ENCODE measurements around the gene TRIM38. TPM values are rescaled to one million over a fixed set of nuclear protein-coding genes. Genes with fewer than 3 reads are reported as not detected.
A peak's percentile ranks its signal among the peaks of the same experiment; 100 is the strongest.

The TRIM38 gene
- total and polyA plus RNA-seq, 3 experiments from 2014 or later, result 10.1 to 11.2 (median 10.8) TPM

GRCh38 chr6:25980935-25981334 is 18.3 kb downstream of the TRIM38 start:
- Histone ChIP-seq H3K27me3 (ENCODE audit: insufficient read depth, low read length, poor library complexity, severe bottlenecking) (no peaks in the 10 kb centered on the region), H3K36me3 (ENCODE audit: insufficient read depth, low read length) (peaks cover 43% of the 10 kb centered on the region), H3K9me3 (ENCODE audit: low read length) (no peaks in the 10 kb centered on the region), H3K4me3 (ENCODE audit: low read length) (no peak overlapping the region), H3K4me1 (ENCODE audit: insufficient read depth, low read length) (no peaks in the 10 kb centered on the region), H3K27ac (ENCODE audit: low read depth, low read length) (no peak overlapping the region)
- H3K4me3 Mint-ChIP-seq, result no peak overlapping the region
- CTCF ChIA-PET, result interaction anchor here (2.8 to 3.3 kb wide), 2 partner anchors 12 kb away, joined by 14 read pairs; no protein-coding TSS in a partner anchor
- H3K9me3 Mint-ChIP-seq, result no peaks in the 10 kb centered on the region
- no peak for DNase-seq
- H3K36me3 Mint-ChIP-seq, result peaks cover 18 to 84% (median 33%) of the 10 kb centered on the region in 3 donors
- no peaks in the 10 kb centered on the region for H3K27me3 Mint-ChIP-seq
- H3K4me1 Mint-ChIP-seq, result peaks cover 11 to 37% (median 25%) of the 10 kb centered on the region in 3 donors
- POLR2A ChIA-PET, result no interaction called here
- H3K27ac Mint-ChIP-seq, result peak overlapping the region in 5 of 8 donors; percentile 17 to 83 (median 33)

GRCh38 chr6:25981568-25982263 is 19.1 kb downstream of the TRIM38 start:
- ChIA-PET POLR2A (no interaction called here), CTCF (interaction anchor here (1.1 to 2.8 kb wide), 3 partner anchors 11 to 115 kb away, joined by 3 to 14 read pairs (median 3); no protein-coding TSS in a partner anchor)
- peak overlapping the region in 5 of 8 donors; percentile 15 to 83 (median 53) for H3K27ac Mint-ChIP-seq
- peaks cover 10 to 30% (median 20%) of the 10 kb centered on the region in 3 donors for H3K4me1 Mint-ChIP-seq
- DNase-seq, result no peak
- no peak overlapping the region for H3K4me3 Mint-ChIP-seq
- H3K27me3 ChIP-seq (ENCODE audit: insufficient read depth, low read length, poor library complexity, severe bottlenecking), result no peaks in the 10 kb centered on the region
- peaks cover 15 to 79% (median 30%) of the 10 kb centered on the region in 3 donors for H3K36me3 Mint-ChIP-seq
- peaks cover 39% of the 10 kb centered on the region for H3K36me3 ChIP-seq (ENCODE audit: insufficient read depth, low read length)
- no peak overlapping the region for H3K27ac ChIP-seq (ENCODE audit: low read depth, low read length)
- H3K4me3 ChIP-seq (ENCODE audit: low read length), result no peak overlapping the region
- H3K4me1 ChIP-seq (ENCODE audit: insufficient read depth, low read length), result no peaks in the 10 kb centered on the region
- no peaks in the 10 kb centered on the region for H3K27me3 Mint-ChIP-seq
- no peaks in the 10 kb centered on the region for H3K9me3 ChIP-seq (ENCODE audit: low read length)
- H3K9me3 Mint-ChIP-seq, result no peaks in the 10 kb centered on the region

GRCh38 chr6:25984265-25984664 is 21.7 kb downstream of the TRIM38 start:
- Histone ChIP-seq H3K36me3 (ENCODE audit: insufficient read depth, low read length) (peaks cover 29% of the 10 kb centered on the region), H3K4me1 (ENCODE audit: insufficient read depth, low read length) (no peaks in the 10 kb centered on the region), H3K27me3 (ENCODE audit: insufficient read depth, low read length, poor library complexity, severe bottlenecking) (no peaks in the 10 kb centered on the region), H3K27ac (ENCODE audit: low read depth, low read length) (no peak overlapping the region), H3K4me3 (ENCODE audit: low read length) (no peak overlapping the region), H3K9me3 (ENCODE audit: low read length) (no peaks in the 10 kb centered on the region)
- Mint-ChIP-seq H3K36me3 (peaks cover 18 to 75% (median 30%) of the 10 kb centered on the region in 3 donors), H3K4me3 (no peak overlapping the region), H3K27me3 (no peaks in the 10 kb centered on the region), H3K27ac (peak overlapping the region in 5 of 8 donors; percentile 8 to 87 (median 37)), H3K9me3 (no peaks in the 10 kb centered on the region), H3K4me1 (peaks cover 6 to 26% (median 14%) of the 10 kb centered on the region in 3 donors)
- POLR2A ChIA-PET, result no interaction called here
- CTCF ChIA-PET, result no interaction called here
- DNase-seq, result no peak

- ChIA-PET CTCF (no interaction called here), POLR2A (no interaction called here)
- Mint-ChIP-seq H3K36me3 (peaks cover 11 to 52% (median 20%) of the 10 kb centered on the region in 3 donors), H3K4me3 (peak overlapping the region in 1 of 7 donors; percentile 5), H3K27me3 (peaks cover 0 to 3% of the 10 kb centered on the region in 2 donors), H3K9me3 (no peaks in the 10 kb centered on the region), H3K27ac (peak overlapping the region in 7 of 8 donors; percentile 7 to 76 (median 60)), H3K4me1 (peaks cover 11 to 28% (median 12%) of the 10 kb centered on the region in 3 donors)
- no peak overlapping the region for H3K27ac ChIP-seq (ENCODE audit: low read depth, low read length)
- H3K36me3 ChIP-seq (ENCODE audit: insufficient read depth, low read length), result peaks cover 9% of the 10 kb centered on the region
- H3K4me1 ChIP-seq (ENCODE audit: insufficient read depth, low read length), result no peaks in the 10 kb centered on the region
- H3K4me3 ChIP-seq (ENCODE audit: low read length), result no peak overlapping the region
- H3K27me3 ChIP-seq (ENCODE audit: insufficient read depth, low read length, poor library complexity, severe bottlenecking), result no peaks in the 10 kb centered on the region
- no peak for DNase-seq
- no peaks in the 10 kb centered on the region for H3K9me3 ChIP-seq (ENCODE audit: low read length)
Observed at GRCh38 chr6:25987845-25988244, 25.2 kb downstream of the TRIM38 start.

GRCh38 chr6:25990172-25990873 is 27.7 kb downstream of the TRIM38 start:
- peaks cover 0 to 4% of the 10 kb centered on the region in 2 donors for H3K27me3 Mint-ChIP-seq
- no peaks in the 10 kb centered on the region for H3K9me3 ChIP-seq (ENCODE audit: low read length)
- no peaks in the 10 kb centered on the region for H3K36me3 ChIP-seq (ENCODE audit: insufficient read depth, low read length)
- peak overlapping the region in 7 of 8 donors; percentile 30 to 93 (median 66) for H3K27ac Mint-ChIP-seq
- no peak overlapping the region for H3K4me3 ChIP-seq (ENCODE audit: low read length)
- no peak for DNase-seq
- peaks cover 2 to 29% (median 3%) of the 10 kb centered on the region in 3 donors for H3K36me3 Mint-ChIP-seq
- H3K9me3 Mint-ChIP-seq, result no peaks in the 10 kb centered on the region
- H3K4me3 Mint-ChIP-seq, result peak overlapping the region in 2 of 7 donors; percentile 13 to 66
- no peak overlapping the region for H3K27ac ChIP-seq (ENCODE audit: low read depth, low read length)
- no peaks in the 10 kb centered on the region for H3K4me1 ChIP-seq (ENCODE audit: insufficient read depth, low read length)
- H3K4me1 Mint-ChIP-seq, result peaks cover 16 to 38% (median 20%) of the 10 kb centered on the region in 3 donors
- CTCF ChIA-PET, result interaction anchor here (0.7 to 5.9 kb wide), 6 partner anchors 11 to 75 kb away, joined by 3 to 100 read pairs (median 4); a partner anchor contains a TSS
- POLR2A ChIA-PET, result no interaction called here
- no peaks in the 10 kb centered on the region for H3K27me3 ChIP-seq (ENCODE audit: insufficient read depth, low read length, poor library complexity, severe bottlenecking)

- ChIA-PET CTCF (interaction anchor here (1.0 to 5.9 kb wide), 29 partner anchors 9 to 204 kb away, joined by 3 to 100 read pairs (median 5); partner anchors contain the start of gene TRIM38), POLR2A (interaction anchor here (0.6 to 5.0 kb wide), 13 partner anchors 9 to 1880 kb away, joined by 3 to 53 read pairs (median 5); partner anchors contain the start of gene TRIM38)
- peaks cover 18 to 39% (median 22%) of the 10 kb centered on the region in 3 donors for H3K4me1 Mint-ChIP-seq
- Histone ChIP-seq H3K4me1 (ENCODE audit: insufficient read depth, low read length) (no peaks in the 10 kb centered on the region), H3K4me3 (ENCODE audit: low read length) (peak overlapping the region; percentile 98), H3K36me3 (ENCODE audit: insufficient read depth, low read length) (no peaks in the 10 kb centered on the region), H3K27ac (ENCODE audit: low read depth, low read length) (peak overlapping the region; percentile 81), H3K9me3 (ENCODE audit: low read length) (no peaks in the 10 kb centered on the region), H3K27me3 (ENCODE audit: insufficient read depth, low read length, poor library complexity, severe bottlenecking) (no peaks in the 10 kb centered on the region)
- H3K27ac Mint-ChIP-seq, result peak overlapping the region; percentile 78 to 98 (median 94)
- peak in 3 of 5 donors; percentile 14 to 70 (median 46) for DNase-seq
- peaks cover 0 to 22% (median 3%) of the 10 kb centered on the region in 3 donors for H3K36me3 Mint-ChIP-seq
- no peaks in the 10 kb centered on the region for H3K9me3 Mint-ChIP-seq
- H3K4me3 Mint-ChIP-seq, result peak overlapping the region; percentile 84 to 95 (median 94)
- H3K27me3 Mint-ChIP-seq, result peaks cover 0 to 4% of the 10 kb centered on the region in 2 donors
Observed at GRCh38 chr6:25991785-25992412, 29.3 kb downstream of the TRIM38 start.

GRCh38 chr6:25992413-25993340 is 30.1 kb downstream of the TRIM38 start:
- Mint-ChIP-seq H3K36me3 (peaks cover 0 to 17% (median 2%) of the 10 kb centered on the region in 3 donors), H3K4me3 (peak overlapping the region; percentile 84 to 95 (median 94)), H3K9me3 (no peaks in the 10 kb centered on the region), H3K27me3 (peaks cover 0 to 4% of the 10 kb centered on the region in 2 donors), H3K4me1 (peaks cover 18 to 38% (median 22%) of the 10 kb centered on the region in 3 donors), H3K27ac (peak overlapping the region; percentile 83 to 98 (median 94))
- DNase-seq, result peak; percentile 87 to 93 (median 90)
- Histone ChIP-seq H3K36me3 (ENCODE audit: insufficient read depth, low read length) (no peaks in the 10 kb centered on the region), H3K27ac (ENCODE audit: low read depth, low read length) (peak overlapping the region; percentile 81), H3K4me1 (ENCODE audit: insufficient read depth, low read length) (no peaks in the 10 kb centered on the region), H3K9me3 (ENCODE audit: low read length) (no peaks in the 10 kb centered on the region), H3K4me3 (ENCODE audit: low read length) (peak overlapping the region; percentile 98), H3K27me3 (ENCODE audit: insufficient read depth, low read length, poor library complexity, severe bottlenecking) (no peaks in the 10 kb centered on the region)
- ChIA-PET POLR2A (interaction anchor here (0.5 to 5.0 kb wide), 13 partner anchors 9 to 1901 kb away, joined by 3 to 53 read pairs (median 5); a partner anchor contains a TSS), CTCF (interaction anchor here (0.8 to 5.9 kb wide), 31 partner anchors 8 to 273 kb away, joined by 3 to 100 read pairs (median 5); partner anchors contain the start of gene TRIM38)

All from CD8-positive, alpha-beta memory T cell (primary cell).